HepG2 (cell line): Measurements from ENCODE around the gene BCO1.

Source experiments
- KLF9 ChIP-seq: IDR thresholded peaks from 2 replicates; pipeline ENCODE4 v1.6.1; 2016; ENCODE audit warnings: low read depth
- RFXAP ChIP-seq: sonication (generic); formaldehyde crosslinking; IDR thresholded peaks from 2 replicates; pipeline ENCODE4 v1.4.0; 2020; ENCODE audit warnings: missing genetic modification reagents, borderline replicate concordance

GRCh38 chr16:81232740-81233367, 5.6 kb upstream of the BCO1 start:
- TF ChIP-seq RFXAP (CRISPR knock-in tag): no peak
- TF ChIP-seq KLF9 (CRISPR knock-in tag): no peak
